ENCODE measurements around the gene CDCA4.

CDCA4 gene

GRCh38 chr14:104991896-104992230 lies 29.0 kb downstream of the CDCA4 start:
- no peak for DNase-seq
- Histone ChIP-seq H3K27ac (ENCODE audit: low read depth, low read length) (no peak overlapping the region), H3K79me2 (ENCODE audit: control insufficient read depth, insufficient read depth, low read length) (no peaks in the 10 kb centered on the region), H3K4me3 (ENCODE audit: low read length) (no peak overlapping the region), H2BK120ac (ENCODE audit: low read depth, low read length) (no peak overlapping the region), H3K36me3 (ENCODE audit: control insufficient read depth, insufficient read depth, low read length) (no peaks in the 10 kb centered on the region), H4K5ac (ENCODE audit: low read length) (no peak overlapping the region), H3K18ac (ENCODE audit: low read length) (no peak overlapping the region), H3K56ac (ENCODE audit: low read length) (no peak overlapping the region), H2BK5ac (ENCODE audit: low read length) (no peak overlapping the region), H3K79me1 (ENCODE audit: low read length) (no peaks in the 10 kb centered on the region), H3K4ac (ENCODE audit: low read depth, low read length) (no peak overlapping the region), H3K9ac (ENCODE audit: low read length) (no peak overlapping the region), H3K23ac (ENCODE audit: low read length) (no peak overlapping the region), H3K27me3 (ENCODE audit: insufficient read depth, low read length, poor library complexity) (no peaks in the 10 kb centered on the region), H3K4me1 (ENCODE audit: control insufficient read depth, low read depth, low read length) (no peaks in the 10 kb centered on the region), H3K4me2 (ENCODE audit: low read length) (no peak overlapping the region), H2BK15ac (replicated peaks; ENCODE audit: low read depth) (no peak overlapping the region), H4K8ac (ENCODE audit: low read depth, low read length) (no peak overlapping the region), H2AK5ac (ENCODE audit: low read length) (no peak overlapping the region)
- no CpG with 5 or more reads among the region's 34 CpGs for WGBS (ENCODE audit: extremely low coverage, insufficient coverage, low lambda C conversion rate)

DNA sequence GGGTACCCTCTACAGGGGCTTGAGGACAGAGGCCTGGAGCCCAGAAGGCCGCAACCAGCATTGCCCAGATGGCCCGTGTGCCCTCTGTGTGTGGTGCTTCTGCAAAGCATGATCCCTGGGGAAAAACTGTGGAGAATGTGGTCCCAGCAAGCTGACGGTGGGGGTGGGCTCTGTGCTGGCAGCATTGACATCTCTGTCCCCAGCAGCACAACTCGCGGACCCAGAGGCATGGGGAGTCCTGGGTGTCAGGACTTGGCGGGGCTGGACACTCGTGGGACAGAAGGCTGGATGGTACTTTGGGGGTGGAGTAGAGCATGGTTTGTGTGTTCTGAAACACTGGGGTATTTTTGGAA lies 31.0 kb downstream of the CDCA4 start:
- H3K4me3 ChIP-seq (ENCODE audit: low read length) = no peak overlapping the region
- WGBS (ENCODE audit: extremely low coverage, insufficient coverage, low lambda C conversion rate) = no CpG with 5 or more reads among the region's 7 CpGs
- H3K4me2 ChIP-seq (ENCODE audit: low read length) = no peak overlapping the region
- H2AK5ac ChIP-seq (ENCODE audit: low read length) = no peak overlapping the region
- no peak overlapping the region for H4K8ac ChIP-seq (ENCODE audit: low read depth, low read length)
- no peaks in the 10 kb centered on the region for H3K4me1 ChIP-seq (ENCODE audit: control insufficient read depth, low read depth, low read length)
- no peak overlapping the region for H3K23ac ChIP-seq (ENCODE audit: low read length)
- no peak overlapping the region for H2BK5ac ChIP-seq (ENCODE audit: low read length)
- no peak overlapping the region for H2BK15ac ChIP-seq (replicated peaks; ENCODE audit: low read depth)
- no peak overlapping the region for H3K18ac ChIP-seq (ENCODE audit: low read length)
- H3K27me3 ChIP-seq (ENCODE audit: insufficient read depth, low read length, poor library complexity) = no peaks in the 10 kb centered on the region
- H3K27ac ChIP-seq (ENCODE audit: low read depth, low read length) = no peak overlapping the region
- H4K5ac ChIP-seq (ENCODE audit: low read length) = no peak overlapping the region
- no peaks in the 10 kb centered on the region for H3K79me2 ChIP-seq (ENCODE audit: control insufficient read depth, insufficient read depth, low read length)
- H2BK120ac ChIP-seq (ENCODE audit: low read depth, low read length) = no peak overlapping the region
- no peaks in the 10 kb centered on the region for H3K79me1 ChIP-seq (ENCODE audit: low read length)
- DNase-seq = no peak
- no peak overlapping the region for H3K9ac ChIP-seq (ENCODE audit: low read length)
- no peak overlapping the region for H3K4ac ChIP-seq (ENCODE audit: low read depth, low read length)
- no peaks in the 10 kb centered on the region for H3K36me3 ChIP-seq (ENCODE audit: control insufficient read depth, insufficient read depth, low read length)
- H3K56ac ChIP-seq (ENCODE audit: low read length) = no peak overlapping the region

GRCh38 chr14:104989236-104989950 lies 31.5 kb downstream of the CDCA4 start:
- H3K36me3 ChIP-seq (ENCODE audit: control insufficient read depth, insufficient read depth, low read length) = no peaks in the 10 kb centered on the region
- H3K4me2 ChIP-seq (ENCODE audit: low read length) = no peak overlapping the region
- no peak overlapping the region for H3K4ac ChIP-seq (ENCODE audit: low read depth, low read length)
- H3K79me2 ChIP-seq (ENCODE audit: control insufficient read depth, insufficient read depth, low read length) = no peaks in the 10 kb centered on the region
- H2BK5ac ChIP-seq (ENCODE audit: low read length) = no peak overlapping the region
- WGBS (ENCODE audit: extremely low coverage, insufficient coverage, low lambda C conversion rate) = no CpG with 5 or more reads among the region's 16 CpGs
- no peak overlapping the region for H4K5ac ChIP-seq (ENCODE audit: low read length)
- H3K4me1 ChIP-seq (ENCODE audit: control insufficient read depth, low read depth, low read length) = no peaks in the 10 kb centered on the region
- H3K23ac ChIP-seq (ENCODE audit: low read length) = no peak overlapping the region
- no peak overlapping the region for H3K4me3 ChIP-seq (ENCODE audit: low read length)
- no peak overlapping the region for H2BK15ac ChIP-seq (replicated peaks; ENCODE audit: low read depth)
- H2BK120ac ChIP-seq (ENCODE audit: low read depth, low read length) = no peak overlapping the region
- H3K9ac ChIP-seq (ENCODE audit: low read length) = no peak overlapping the region
- H3K56ac ChIP-seq (ENCODE audit: low read length) = no peak overlapping the region
- H3K79me1 ChIP-seq (ENCODE audit: low read length) = no peaks in the 10 kb centered on the region
- no peak overlapping the region for H4K8ac ChIP-seq (ENCODE audit: low read depth, low read length)
- H3K18ac ChIP-seq (ENCODE audit: low read length) = no peak overlapping the region
- no peak for DNase-seq
- H2AK5ac ChIP-seq (ENCODE audit: low read length) = no peak overlapping the region
- H3K27ac ChIP-seq (ENCODE audit: low read depth, low read length) = no peak overlapping the region
- H3K27me3 ChIP-seq (ENCODE audit: insufficient read depth, low read length, poor library complexity) = no peaks in the 10 kb centered on the region

- Histone ChIP-seq H3K4me1 (ENCODE audit: control insufficient read depth, low read depth, low read length) (no peaks in the 10 kb centered on the region), H3K4ac (ENCODE audit: low read depth, low read length) (no peak overlapping the region), H3K56ac (ENCODE audit: low read length) (no peak overlapping the region), H3K79me1 (ENCODE audit: low read length) (no peaks in the 10 kb centered on the region), H3K27me3 (ENCODE audit: insufficient read depth, low read length, poor library complexity) (no peaks in the 10 kb centered on the region), H2AK5ac (ENCODE audit: low read length) (no peak overlapping the region), H2BK120ac (ENCODE audit: low read depth, low read length) (no peak overlapping the region), H3K4me2 (ENCODE audit: low read length) (no peak overlapping the region), H3K9ac (ENCODE audit: low read length) (no peak overlapping the region), H2BK15ac (replicated peaks; ENCODE audit: low read depth) (no peak overlapping the region), H3K4me3 (ENCODE audit: low read length) (no peak overlapping the region), H3K27ac (ENCODE audit: low read depth, low read length) (no peak overlapping the region), H4K5ac (ENCODE audit: low read length) (no peak overlapping the region), H2BK5ac (ENCODE audit: low read length) (no peak overlapping the region), H4K8ac (ENCODE audit: low read depth, low read length) (no peak overlapping the region), H3K36me3 (ENCODE audit: control insufficient read depth, insufficient read depth, low read length) (no peaks in the 10 kb centered on the region), H3K23ac (ENCODE audit: low read length) (peak overlapping the region; percentile 74), H3K79me2 (ENCODE audit: control insufficient read depth, insufficient read depth, low read length) (no peaks in the 10 kb centered on the region), H3K18ac (ENCODE audit: low read length) (no peak overlapping the region)
- WGBS (ENCODE audit: extremely low coverage, insufficient coverage, low lambda C conversion rate) = no CpG with 5 or more reads among the region's 19 CpGs
- no peak for DNase-seq
These were observed 34.3 kb downstream of the CDCA4 start for GRCh38 chr14:104986487-104987164.

DNA sequence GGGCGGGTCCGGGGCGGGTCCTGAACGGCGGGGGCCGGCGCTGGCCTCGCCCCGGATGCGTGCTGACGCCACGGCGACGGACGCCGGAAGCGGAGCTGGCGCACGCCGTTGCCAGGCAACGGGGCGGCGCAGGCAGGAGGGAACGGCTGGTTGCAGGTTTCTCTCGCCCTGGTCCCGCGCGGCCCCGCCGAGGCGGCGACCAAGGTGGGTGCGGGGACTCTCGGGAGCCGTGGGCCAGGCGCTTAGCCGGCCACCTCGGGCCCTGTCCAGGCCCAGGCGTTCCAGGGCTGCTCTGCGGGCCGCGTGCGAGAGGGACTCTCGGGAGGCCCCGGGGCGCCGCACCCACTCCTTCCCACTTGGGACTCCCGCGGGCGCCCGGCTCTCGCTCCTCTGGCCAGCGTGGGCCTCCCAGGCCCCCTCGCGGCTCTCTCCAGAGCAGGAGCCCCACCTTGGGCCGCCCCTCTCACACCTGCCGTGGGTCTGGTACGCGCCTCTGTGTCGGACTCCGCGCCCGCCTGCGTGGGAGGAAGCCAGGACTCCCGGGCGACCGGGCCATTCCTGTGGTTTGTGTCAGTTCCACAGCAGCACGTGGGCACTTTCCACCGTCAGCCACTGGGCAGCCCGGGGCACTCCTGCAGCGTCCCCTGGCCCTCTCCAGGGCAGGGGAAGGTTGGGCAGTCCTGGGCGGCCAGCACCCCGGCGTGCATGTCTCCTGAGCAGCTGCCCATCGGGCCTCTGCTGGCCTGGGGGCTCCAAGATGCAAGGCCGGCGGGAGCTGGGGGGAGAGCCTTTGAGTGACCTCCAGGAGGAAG lies 35.0 kb downstream of the CDCA4 start, which contains the start of gene CLBA1:
CLBA1 (plus strand) TSS at position 114 of the 812 bp plus-strand sequence; CDS start at position 758, 644 bp downstream.
- WGBS (ENCODE audit: extremely low coverage, insufficient coverage, low lambda C conversion rate) = no CpG with 5 or more reads among the region's 77 CpGs

More for the DNA sequence above, 35.0 kb downstream of the CDCA4 start, which contains the start of gene CLBA1:
- H3K4me1 ChIP-seq (ENCODE audit: control insufficient read depth, low read depth, low read length) = no peaks in the 10 kb centered on the region
- peak within 1 kb of the TSS; percentile 74 for H3K4me2 ChIP-seq (ENCODE audit: low read length)
- H3K9ac ChIP-seq (ENCODE audit: low read length) = peak within 1 kb of the TSS; percentile 71
- H3K18ac ChIP-seq (ENCODE audit: low read length) = no peak within 1 kb of the TSS
- H3K27ac ChIP-seq (ENCODE audit: low read depth, low read length) = no peak within 1 kb of the TSS
- H3K27me3 ChIP-seq (ENCODE audit: insufficient read depth, low read length, poor library complexity) = no peaks in the 10 kb centered on the region
- H2BK5ac ChIP-seq (ENCODE audit: low read length) = no peak within 1 kb of the TSS
- peak within 1 kb of the TSS; percentile 74 for H3K23ac ChIP-seq (ENCODE audit: low read length)
- H2AK5ac ChIP-seq (ENCODE audit: low read length) = no peak within 1 kb of the TSS
- H2BK15ac ChIP-seq (replicated peaks; ENCODE audit: low read depth) = no peak within 1 kb of the TSS
- H3K79me1 ChIP-seq (ENCODE audit: low read length) = no peaks in the 10 kb centered on the region
- peak within 1 kb of the TSS; percentile 51 for H3K4me3 ChIP-seq (ENCODE audit: low read length)
- DNase-seq = peak; percentile 91
- no peak within 1 kb of the TSS for H2BK120ac ChIP-seq (ENCODE audit: low read depth, low read length)
- H3K56ac ChIP-seq (ENCODE audit: low read length) = peak within 1 kb of the TSS; percentile 85
- no peaks in the 10 kb centered on the region for H3K79me2 ChIP-seq (ENCODE audit: control insufficient read depth, insufficient read depth, low read length)
- H3K36me3 ChIP-seq (ENCODE audit: control insufficient read depth, insufficient read depth, low read length) = no peaks in the 10 kb centered on the region
- no peak within 1 kb of the TSS for H4K8ac ChIP-seq (ENCODE audit: low read depth, low read length)
- H3K4ac ChIP-seq (ENCODE audit: low read depth, low read length) = no peak within 1 kb of the TSS
- no peak within 1 kb of the TSS for H4K5ac ChIP-seq (ENCODE audit: low read length)
